ENCODE measurements around the gene SNTG2.

DNA sequence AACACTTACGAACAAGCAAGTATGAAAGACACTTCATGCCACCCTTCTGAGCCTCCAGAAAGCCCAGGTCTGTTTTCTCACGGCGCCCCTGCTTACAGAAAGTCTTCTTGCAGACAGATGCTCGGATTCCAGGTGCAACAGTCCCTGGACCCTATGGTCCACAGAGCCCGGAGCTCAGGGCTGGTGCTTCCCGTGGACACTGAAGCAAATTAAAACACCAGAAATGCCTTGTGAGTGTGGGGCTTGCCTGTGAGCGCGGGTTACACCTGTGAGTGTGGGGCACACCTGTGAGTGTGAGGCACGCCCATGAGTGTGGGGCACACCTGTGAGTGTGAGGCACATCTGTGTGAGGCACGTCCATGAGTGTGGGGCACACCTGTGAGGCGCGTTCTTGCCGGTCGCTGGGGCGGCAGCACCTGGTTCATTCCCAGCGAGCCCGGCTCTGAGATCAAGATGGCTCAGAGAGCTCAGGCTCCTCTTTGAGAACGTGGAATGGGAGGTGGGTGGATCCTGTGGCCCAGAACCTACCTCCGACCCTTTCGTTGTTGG is 257.4 kb downstream of the SNTG2 start:
- no peak for TF ChIP-seq POLR2A (IDR thresholded peaks at IDR 0.05)
- TF ChIP-seq, protein P1, sequence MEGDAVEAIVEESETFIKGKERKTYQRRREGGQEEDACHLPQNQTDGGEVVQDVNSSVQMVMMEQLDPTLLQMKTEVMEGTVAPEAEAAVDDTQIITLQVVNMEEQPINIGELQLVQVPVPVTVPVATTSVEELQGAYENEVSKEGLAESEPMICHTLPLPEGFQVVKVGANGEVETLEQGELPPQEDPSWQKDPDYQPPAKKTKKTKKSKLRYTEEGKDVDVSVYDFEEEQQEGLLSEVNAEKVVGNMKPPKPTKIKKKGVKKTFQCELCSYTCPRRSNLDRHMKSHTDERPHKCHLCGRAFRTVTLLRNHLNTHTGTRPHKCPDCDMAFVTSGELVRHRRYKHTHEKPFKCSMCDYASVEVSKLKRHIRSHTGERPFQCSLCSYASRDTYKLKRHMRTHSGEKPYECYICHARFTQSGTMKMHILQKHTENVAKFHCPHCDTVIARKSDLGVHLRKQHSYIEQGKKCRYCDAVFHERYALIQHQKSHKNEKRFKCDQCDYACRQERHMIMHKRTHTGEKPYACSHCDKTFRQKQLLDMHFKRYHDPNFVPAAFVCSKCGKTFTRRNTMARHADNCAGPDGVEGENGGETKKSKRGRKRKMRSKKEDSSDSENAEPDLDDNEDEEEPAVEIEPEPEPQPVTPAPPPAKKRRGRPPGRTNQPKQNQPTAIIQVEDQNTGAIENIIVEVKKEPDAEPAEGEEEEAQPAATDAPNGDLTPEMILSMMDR (IDR thresholded peaks at IDR 0.05), result no peak
